Urothelium cell line (cell line): Measurements from ENCODE around the gene NMNAT2.
A peak's percentile ranks its signal among the peaks of the same experiment; 100 is the strongest.

Experiments used
- DNase-seq: peaks from one replicate; pipeline ENCODE4 v3.0.0; 2011; ENCODE audit warnings: low spot score, mixed read lengths
- FAIRE-seq: peaks from 2 replicates; lab custom pipeline; 2011; peaks lifted over from hg19 to GRCh38; lab: Jason Lieb, UNC

Gene NMNAT2

DNA sequence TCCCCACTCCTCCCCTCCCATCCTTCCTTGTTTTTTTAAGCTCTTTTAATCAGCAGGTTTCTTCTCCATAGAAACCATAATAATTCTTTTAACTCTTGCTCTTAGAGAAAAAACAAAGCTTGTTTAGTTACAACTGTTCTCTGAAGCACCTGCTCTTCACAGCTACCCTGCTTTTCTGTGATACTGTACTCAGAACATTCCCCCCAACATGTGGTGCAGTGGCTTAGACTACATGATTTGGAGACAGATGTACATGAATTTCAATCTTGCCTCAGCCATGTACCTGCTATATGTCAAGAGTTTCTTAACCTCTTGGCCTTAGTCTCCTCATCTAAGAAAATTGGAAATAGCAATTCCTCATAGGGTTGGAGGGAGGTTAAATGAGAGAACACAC is 198.6 kb downstream of the NMNAT2 start:
- FAIRE-seq (no peak), DNase-seq (no peak)

GRCh38 chr1:183218971-183219615 is 199.1 kb downstream of the NMNAT2 start:
- FAIRE-seq (no peak), DNase-seq (no peak)

DNA sequence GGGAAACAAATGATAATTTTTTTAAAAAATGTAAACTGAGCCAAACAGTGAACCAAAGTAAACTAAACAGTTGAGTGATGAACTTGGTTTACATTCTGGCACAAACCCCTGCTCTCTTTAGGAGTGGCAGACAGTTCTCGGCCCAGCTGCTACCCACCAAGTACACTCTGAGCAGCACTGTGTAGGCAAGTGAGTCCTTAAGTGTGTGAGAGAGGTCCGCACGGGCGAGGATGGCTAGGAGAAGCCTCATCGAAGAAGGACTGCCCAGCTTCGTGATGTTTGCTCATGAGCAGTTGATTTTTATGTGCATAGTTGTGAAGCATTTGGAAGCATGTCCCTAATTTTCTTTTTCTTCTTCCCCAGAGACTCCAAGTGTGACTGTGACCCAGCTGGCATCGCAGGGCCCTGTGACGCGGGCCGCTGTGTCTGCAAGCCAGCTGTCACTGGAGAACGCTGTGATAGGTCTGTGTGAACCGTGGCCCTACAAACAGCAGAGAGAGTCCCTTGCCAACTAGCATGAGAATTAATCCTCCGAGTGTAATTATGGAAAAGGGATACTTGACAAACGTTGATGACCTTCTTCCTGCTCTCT is 200.1 kb downstream of the NMNAT2 start:
- DNase-seq (no peak), FAIRE-seq (no peak)

DNA sequence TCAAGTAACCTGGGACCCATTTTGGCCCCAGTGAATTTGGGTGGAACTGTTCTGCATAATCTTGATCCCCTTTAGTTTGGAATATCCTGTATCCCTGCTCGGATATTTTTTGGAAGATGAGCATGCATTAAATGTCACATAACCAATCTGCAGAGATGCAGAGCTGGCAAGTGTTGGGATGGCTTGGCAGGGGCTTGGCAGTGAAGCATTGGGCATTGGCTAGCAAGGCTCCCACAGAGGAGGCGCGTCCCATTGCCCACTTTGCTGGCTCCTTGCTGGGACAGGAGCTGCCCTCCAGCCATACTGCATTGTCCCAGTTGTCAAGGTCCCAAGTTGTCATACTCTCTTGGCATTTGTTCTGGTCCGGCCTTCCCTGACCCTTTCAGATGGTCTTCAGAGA is 202.2 kb downstream of the NMNAT2 start:
- DNase-seq (no peak), FAIRE-seq (no peak)

- no peak for DNase-seq
These were observed 203.0 kb downstream of the NMNAT2 start for GRCh38 chr1:183215076-183215720.

DNA sequence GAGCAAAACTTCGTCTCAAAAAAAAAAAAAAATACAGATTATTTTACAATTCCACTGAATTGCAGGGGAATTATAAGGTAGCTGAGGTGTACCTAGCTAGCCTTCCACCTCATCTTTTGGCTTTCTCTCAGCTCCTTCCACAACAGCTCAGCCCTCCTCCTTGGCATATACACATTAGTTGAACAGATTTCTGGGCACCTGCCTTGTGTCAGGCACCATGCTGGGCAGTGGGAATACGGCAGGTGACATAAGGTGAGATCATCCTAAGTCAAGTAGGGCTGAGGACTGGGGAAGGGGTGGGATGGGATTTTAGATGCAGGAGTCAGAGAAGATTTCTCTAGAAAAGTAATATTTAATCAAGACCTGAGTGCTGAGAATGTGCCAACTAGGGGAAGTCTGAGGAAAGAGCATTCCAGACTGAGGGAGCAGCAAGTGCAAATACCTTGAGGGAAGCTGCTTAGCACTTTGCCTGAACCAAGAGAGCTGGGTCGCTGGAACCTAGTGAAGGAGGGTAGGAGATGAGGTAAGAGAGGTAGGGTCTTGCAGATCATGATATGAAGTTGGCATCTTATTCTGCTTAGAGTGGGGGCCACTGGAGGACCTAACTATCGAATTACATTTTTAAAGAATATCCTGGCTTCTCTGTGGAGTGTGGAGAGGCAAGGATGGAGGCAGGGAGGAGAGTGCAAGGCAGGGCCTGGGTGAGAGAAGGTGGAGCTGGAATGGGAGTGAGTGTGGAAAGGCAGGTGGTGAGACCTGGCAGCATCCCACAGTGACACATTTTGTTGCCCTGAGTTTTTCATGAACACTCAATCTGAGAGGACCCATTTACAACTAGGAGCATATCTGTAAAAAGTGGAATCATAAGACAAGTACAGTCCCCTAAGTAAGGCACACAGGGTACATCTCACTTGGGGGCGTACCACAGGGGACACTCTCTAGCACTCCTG is 203.9 kb downstream of the NMNAT2 start:
- DNase-seq, result no peak
- FAIRE-seq, result no peak

More at GRCh38 chr1:183215076-183215720, 203.0 kb downstream of the NMNAT2 start:
- FAIRE-seq, result no peak

DNA sequence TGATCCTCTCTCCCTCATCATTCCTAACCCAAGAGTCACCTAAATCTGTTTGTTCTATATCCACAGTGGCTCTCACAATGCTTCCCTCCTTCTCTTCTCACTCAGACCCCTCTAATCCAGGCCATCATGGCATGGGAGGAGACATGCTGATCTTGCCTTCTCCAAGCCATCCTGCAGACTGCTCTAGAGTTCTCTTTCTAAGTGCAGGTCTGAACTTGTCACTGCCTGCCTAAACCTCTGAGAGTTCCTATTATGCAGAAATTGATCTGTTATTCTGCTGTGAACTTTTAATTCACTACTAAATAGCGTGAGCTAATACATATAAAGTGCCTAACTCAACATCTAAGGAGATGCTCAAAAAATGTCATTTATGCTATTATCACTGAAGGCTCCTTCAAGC is 205.3 kb downstream of the NMNAT2 start:
- DNase-seq (no peak), FAIRE-seq (no peak)

- DNase-seq, result no peak
- FAIRE-seq, result no peak
These were observed 207.5 kb downstream of the NMNAT2 start for GRCh38 chr1:183210681-183211080.

GRCh38 chr1:183209533-183210158 is 208.5 kb downstream of the NMNAT2 start:
- DNase-seq (peak; percentile 51), FAIRE-seq (no peak)

GRCh38 chr1:183206538-183207122 is 211.6 kb downstream of the NMNAT2 start:
- no peak for DNase-seq
- no peak for FAIRE-seq

GRCh38 chr1:183205196-183205781 is 212.9 kb downstream of the NMNAT2 start:
- DNase-seq, result no peak

GRCh38 chr1:183203094-183203493 is 215.1 kb downstream of the NMNAT2 start:
- DNase-seq (no peak), FAIRE-seq (no peak)

More at GRCh38 chr1:183205196-183205781, 212.9 kb downstream of the NMNAT2 start:
- no peak for FAIRE-seq

DNA sequence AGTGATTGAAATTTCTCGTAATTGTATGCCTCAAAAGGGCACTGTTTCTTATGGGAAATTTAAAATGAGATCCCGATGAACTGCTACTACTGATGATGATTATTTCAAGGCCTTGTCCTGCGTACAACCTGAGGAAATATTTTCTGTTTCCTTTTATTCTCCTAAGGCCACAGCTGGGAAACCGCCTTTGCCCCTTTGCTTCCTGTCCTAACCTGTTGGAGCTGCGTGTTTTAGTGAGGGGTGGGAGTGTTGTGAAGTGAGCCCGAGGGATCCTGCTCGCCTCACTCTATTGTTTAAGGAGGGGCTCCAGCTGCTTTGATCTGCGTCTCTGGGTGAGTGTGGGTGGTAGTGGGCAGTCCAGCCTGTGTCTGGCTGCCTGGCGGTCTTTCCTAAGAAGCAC is 217.7 kb downstream of the NMNAT2 start:
- FAIRE-seq (no peak), DNase-seq (no peak)

GRCh38 chr1:183199304-183199703 is 218.9 kb downstream of the NMNAT2 start:
- FAIRE-seq (no peak), DNase-seq (no peak)

DNA sequence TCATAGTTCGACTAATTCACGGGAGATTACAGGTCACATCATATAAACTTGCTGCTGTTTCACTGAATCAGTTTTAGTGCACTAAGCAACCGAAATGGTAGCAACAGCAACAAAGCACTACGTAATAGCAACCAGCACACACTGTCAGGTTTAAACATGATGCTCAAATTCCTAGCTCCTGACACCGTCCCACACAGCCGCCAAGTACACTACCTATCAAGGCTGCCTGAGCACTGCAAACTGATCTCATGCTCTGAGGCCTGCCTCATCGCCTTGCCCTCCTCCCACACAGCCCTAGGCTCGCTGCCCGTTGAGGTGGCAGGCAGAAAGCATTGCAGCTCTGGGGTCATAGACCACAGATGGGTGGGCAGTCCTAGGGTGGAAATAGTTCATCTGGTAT is 219.7 kb downstream of the NMNAT2 start:
- DNase-seq, result peak; percentile 17
- FAIRE-seq, result peak; percentile 27
